Astrocyte of the spinal cord (primary cell): ENCODE results near the gene MALT1.
A peak's percentile ranks its signal among the peaks of the same experiment; 100 is the strongest.
"Not testable (repeated sequence)": the region's sequence is repeated elsewhere in the genome, so short reads cannot be mapped to it uniquely, and the experiment has no call there.

Source experiments
- DNase-seq: peaks from one replicate; pipeline ENCODE4 v3.0.0; 2011; ENCODE audit warnings: low read depth, low spot score
- H3K4me3 ChIP-seq: 2 replicates; pipeline ENCODE4 v1.5.1; 2011; ENCODE audit warnings: low read depth, mild to moderate bottlenecking, low read length, moderate library complexity
- in situ Hi-C: cut with HindIII; loops from 2 replicates; pipeline ENCODE4 v1.10.0; 2017; ENCODE audit warnings: low sequenced_read_pairs
- TF ChIP-seq, protein P1 (sequence below): IDR thresholded peaks from 2 replicates; pipeline ENCODE4 v1.5.1; 2012; ENCODE audit warnings: low read depth, mild to moderate bottlenecking, low read length, inconsistent platforms

Gene MALT1

DNA sequence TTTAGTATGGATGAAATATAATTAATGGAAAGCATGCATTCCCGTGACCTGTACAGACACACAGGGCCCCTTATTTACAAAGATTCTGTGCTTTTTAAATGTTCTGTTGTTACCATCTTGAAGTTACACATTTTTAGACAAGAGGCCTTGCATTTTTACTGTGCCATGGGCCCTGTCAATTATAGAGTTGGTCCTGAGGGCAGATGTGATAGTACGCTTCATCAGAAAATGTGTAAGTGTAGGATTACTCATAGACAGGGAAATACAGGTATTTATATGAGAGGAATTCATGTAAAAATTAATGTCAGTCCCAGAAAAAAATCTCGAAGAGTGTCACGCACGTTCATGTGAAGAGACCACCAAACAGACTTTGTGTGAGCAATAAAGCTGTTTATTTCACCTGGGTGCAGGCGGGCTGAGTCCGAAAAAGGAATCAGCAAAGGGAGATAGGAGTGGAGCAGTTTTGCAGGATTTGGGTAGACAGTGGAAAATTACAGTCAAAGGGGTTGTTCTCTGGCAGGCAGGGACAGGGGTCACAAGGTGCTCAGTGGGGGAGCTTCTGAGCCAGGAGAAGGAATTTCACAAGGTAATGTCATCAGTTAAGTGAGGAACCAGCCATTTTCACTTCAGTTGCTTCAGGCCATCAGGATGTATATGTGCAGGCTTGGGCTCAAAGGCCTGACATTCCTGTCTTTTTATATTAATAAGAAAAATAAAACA is 30.2 kb upstream of the MALT1 start:
- TF ChIP-seq, protein P1, sequence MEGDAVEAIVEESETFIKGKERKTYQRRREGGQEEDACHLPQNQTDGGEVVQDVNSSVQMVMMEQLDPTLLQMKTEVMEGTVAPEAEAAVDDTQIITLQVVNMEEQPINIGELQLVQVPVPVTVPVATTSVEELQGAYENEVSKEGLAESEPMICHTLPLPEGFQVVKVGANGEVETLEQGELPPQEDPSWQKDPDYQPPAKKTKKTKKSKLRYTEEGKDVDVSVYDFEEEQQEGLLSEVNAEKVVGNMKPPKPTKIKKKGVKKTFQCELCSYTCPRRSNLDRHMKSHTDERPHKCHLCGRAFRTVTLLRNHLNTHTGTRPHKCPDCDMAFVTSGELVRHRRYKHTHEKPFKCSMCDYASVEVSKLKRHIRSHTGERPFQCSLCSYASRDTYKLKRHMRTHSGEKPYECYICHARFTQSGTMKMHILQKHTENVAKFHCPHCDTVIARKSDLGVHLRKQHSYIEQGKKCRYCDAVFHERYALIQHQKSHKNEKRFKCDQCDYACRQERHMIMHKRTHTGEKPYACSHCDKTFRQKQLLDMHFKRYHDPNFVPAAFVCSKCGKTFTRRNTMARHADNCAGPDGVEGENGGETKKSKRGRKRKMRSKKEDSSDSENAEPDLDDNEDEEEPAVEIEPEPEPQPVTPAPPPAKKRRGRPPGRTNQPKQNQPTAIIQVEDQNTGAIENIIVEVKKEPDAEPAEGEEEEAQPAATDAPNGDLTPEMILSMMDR: no peak
- no peak overlapping the region for H3K4me3 ChIP-seq
- no peak for DNase-seq
- in situ Hi-C loops: no loop called here

DNA sequence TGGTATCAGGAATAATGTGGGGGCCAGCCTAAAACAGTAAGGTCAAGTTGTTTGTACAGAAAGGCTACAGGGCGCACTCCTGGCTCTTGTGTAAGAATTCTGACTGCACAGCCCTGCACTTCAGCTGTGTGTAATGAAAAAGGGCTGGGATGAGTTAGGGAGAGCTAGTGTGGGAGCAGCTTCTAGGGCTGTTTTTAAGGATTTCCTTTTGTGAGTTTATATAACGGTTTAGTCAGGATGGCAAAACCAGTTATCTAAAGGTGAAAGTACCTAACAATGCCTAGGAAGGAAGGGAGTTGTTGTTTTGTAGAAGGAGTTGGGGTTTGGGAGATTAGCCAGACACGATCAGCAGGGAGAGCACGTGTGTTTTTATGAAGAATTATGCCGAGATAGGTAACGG is 27.7 kb upstream of the MALT1 start:
- in situ Hi-C loops, DNase-seq, H3K4me3 ChIP-seq: not testable (repeated sequence)

DNA sequence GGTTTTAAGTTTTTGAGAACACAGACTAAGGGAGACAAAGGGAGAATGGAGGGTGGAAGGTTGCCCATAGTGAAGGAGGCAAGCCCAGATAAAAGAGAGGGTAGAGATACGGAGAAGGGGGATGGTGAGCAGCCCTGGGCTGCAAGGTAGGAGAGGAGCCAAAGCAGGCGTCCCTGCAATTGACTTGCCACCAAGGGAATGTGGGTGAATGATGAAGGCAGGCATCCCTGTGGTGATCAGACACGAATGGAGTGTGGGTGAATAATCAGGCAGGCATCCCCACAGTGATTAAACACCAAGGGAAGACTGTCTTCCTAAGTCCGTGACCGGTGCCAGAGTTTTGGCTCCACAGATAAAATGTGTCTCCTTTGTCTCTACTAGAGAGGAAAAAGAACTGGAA is 25.9 kb upstream of the MALT1 start:
- H3K4me3 ChIP-seq: no peak overlapping the region
- TF ChIP-seq, protein P1: no peak
- DNase-seq: peak; percentile 62
- in situ Hi-C loops: no loop called here

DNA sequence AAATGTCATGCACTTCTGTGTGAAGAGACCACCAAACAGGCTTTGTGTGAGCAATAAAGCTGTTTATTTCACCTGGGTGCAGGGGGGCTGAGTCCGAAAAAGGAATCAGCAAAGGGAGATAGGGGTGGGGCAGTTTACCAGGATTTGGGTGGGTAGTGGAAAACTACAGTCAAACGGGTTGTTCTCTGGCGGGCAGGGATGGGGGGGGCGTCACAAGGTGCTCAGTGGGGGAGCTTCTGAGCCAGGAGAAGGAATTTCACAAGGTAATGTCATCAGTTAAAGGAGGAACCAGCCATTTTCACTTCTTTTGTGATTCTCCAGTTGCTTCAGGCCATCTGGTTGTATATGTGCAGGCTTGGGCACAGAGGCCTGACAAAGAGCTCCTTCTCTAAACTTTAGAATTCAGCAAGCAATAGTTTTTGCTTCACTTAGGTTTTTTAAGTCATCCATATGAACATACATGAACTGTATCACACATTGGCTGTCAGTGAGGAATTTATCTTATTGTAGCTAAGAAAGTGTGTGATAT is 24.9 kb upstream of the MALT1 start:
- no peak for DNase-seq
- in situ Hi-C loops: no loop called here
- TF ChIP-seq, protein P1: no peak
- H3K4me3 ChIP-seq: no peak overlapping the region

DNA sequence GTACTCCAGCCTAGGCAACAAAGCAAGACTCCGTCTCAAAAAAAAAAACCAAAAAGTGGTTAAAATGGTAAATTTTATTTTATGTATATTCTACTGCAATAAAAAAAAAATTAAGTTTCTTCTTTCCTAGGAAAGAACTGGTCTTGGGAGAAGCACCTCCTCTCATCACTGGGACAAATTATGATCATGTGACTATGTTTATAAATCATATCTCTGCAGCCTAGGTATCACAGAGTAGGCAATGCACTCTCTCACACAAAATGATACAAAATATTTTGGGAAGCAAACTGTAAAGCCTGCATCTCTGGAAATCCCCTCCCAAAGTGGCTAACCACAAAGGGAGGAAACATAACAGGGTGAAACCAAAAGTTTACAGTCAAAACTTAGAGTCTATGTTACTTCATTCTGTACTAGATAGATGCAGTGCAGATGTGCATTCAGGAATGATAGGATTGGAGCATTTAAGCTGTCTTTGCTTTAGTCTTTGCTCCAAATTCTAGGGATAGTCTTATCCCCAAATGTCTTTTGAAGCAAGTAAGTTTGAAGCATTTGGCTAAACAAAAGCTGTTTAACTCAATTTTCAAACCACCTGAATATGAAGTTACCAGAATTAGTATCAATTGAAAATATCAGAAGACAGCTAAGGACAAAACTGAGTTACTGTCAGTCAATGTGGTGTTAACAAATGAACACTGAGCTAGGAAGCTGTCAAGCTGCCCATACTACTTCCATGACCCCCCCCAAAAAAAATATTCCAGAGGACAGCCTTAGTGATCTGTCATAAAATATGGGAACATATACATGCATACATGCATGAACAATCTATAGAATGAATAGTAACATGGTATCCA is 21.1 kb upstream of the MALT1 start:
- TF ChIP-seq, protein P1: no peak
- H3K4me3 ChIP-seq: no peak overlapping the region
- in situ Hi-C loops: no loop called here
- DNase-seq: no peak

DNA sequence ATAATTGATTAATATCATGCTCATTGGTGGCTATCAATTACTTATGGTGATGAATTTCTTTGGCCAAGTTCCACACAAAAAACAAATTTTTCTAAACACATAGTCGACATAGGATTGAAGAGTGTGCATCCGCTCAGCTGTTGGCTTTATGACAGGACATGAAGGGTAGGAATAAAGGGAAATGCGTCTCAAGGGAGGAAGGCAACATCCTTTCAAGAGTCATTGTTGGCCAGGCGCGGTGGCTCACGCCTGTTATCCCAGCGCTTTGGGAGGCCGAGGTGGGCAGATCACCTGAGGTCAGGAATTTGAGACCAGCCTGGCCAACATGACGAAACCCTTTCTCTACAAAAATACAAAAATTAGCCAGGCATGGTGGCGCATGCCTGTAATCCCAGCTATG is 20.4 kb upstream of the MALT1 start:
- DNase-seq, H3K4me3 ChIP-seq, in situ Hi-C loops: not testable (repeated sequence)

DNA sequence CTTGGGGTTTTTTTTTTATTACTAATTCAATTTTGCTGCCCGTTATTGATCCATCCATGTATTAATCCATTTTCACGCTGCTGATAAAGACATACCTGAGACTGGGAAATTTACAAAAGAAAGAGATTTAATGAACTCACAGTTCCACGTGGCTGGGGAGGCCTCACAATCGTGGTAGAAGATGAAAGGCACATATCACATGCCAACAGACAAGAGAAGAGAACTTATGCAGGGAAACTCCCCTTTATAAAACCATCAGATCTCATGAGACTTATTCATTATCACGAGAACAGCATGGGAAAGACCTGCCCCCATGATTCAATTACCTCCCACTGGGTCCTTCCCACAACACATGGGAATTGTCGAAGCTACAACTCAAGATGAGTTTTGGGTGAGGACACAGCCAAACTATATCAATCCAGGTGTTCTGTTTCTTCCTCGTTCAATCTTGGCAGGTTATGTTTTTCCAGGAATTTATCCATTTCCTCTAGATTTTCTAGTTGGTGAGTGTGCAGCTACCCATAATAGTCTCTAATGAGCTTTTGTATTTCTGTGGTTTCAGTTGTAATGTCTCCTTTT is 18.0 kb upstream of the MALT1 start:
- H3K4me3 ChIP-seq, DNase-seq, in situ Hi-C loops: not testable (repeated sequence)
